RWPE2 (cell line): ENCODE results near the gene HOXA10.

Source experiments
- ATAC-seq: fragments of 200-7000 bp; cut with Tn5 transposase; 3 replicates; pipeline ENCODE4 v1.9.1; 2021; ENCODE audit warnings: low read depth
- DNase-seq: peaks from one replicate; pipeline ENCODE4 v3.0.0-alpha.2; 2020; ENCODE audit warnings: low spot score
- H3K27ac ChIP-seq: fragments of 450-650 bp; 2 replicates; pipeline ENCODE4 v1.5.1; 2017; ENCODE audit warnings: mild to moderate bottlenecking; ENCODE audit not compliant: poor library complexity, severe bottlenecking
- H3K27me3 ChIP-seq: fragments of 250-450 bp; sonication (Bioruptor Pico); 2 replicates; pipeline ENCODE4 v1.5.1; 2021; ENCODE audit warnings: mild to moderate bottlenecking, moderate library complexity; ENCODE audit not compliant: insufficient read depth, poor library complexity, severe bottlenecking
- H3K36me3 ChIP-seq: fragments of 250-450 bp; sonication (Bioruptor Pico); 2 replicates; pipeline ENCODE4 v1.5.1; 2020; ENCODE audit warnings: low read depth, mild to moderate bottlenecking, moderate library complexity
- H3K4me1 ChIP-seq: fragments of 250-450 bp; sonication (Bioruptor Pico); 2 replicates; pipeline ENCODE4 v1.5.1; 2021; ENCODE audit warnings: mild to moderate bottlenecking, moderate library complexity; ENCODE audit not compliant: insufficient read depth, poor library complexity, severe bottlenecking
- H3K4me3 ChIP-seq: fragments of 250-450 bp; sonication (Bioruptor Pico); 2 replicates; pipeline ENCODE4 v1.5.1; 2021; ENCODE audit warnings: mild to moderate bottlenecking, moderate library complexity; ENCODE audit not compliant: severe bottlenecking
- H3K9me3 ChIP-seq: fragments of 250-450 bp; sonication (Bioruptor Pico); 2 replicates; pipeline ENCODE4 v1.5.1; 2021; ENCODE audit warnings: mild to moderate bottlenecking, moderate library complexity; ENCODE audit not compliant: severe bottlenecking
- TF ChIP-seq, protein P1 (sequence below): fragments of 450-650 bp; IDR thresholded peaks from one replicate; pipeline ENCODE4 v1.5.1; 2017; ENCODE audit warnings: mild to moderate bottlenecking, moderate library complexity; ENCODE audit not compliant: poor library complexity, severe bottlenecking

Gene HOXA10

DNA sequence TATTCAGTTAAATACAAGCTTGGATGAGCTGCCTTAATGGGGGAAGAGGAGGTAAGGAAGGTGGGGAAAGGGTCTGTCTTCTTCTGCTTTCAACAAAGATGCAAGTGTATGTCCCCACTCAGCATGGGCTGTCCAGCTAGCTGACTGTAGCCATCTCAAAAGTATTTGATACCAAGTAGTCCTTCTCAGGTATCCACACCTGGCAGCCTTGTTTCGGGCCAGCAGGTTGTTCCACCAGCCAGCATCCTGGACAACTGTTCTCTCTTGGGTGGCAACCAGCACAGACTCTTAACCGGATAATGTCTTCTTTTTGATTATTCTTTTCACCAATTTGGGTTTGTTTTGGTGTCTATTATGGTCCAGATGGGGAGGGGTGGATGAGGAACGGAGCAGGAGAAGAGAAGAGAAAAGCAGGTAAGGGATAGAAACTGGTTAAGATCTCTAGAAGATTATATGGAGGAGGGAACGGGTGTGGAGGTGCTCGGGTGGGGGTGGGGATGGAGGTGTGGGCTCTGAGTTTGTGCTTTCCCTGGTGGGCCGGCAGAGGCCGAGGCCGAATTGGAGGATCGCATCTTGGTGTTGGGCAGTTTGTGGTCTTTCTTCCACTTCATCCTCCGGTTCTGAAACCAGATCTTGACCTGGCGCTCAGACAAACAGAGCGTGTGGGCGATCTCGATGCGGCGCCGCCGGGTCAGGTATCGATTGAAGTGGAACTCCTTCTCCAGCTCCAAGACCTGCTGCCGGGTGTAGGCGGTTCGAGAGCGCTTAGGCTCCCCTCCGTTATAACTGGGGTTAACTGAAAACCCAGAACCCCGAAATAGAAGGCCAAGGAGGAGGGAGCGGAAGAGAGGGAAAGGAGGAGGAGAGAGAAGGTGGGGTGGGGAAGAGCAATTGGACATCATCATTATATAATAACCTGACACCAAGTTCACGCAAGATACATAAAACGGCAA is 45.1 kb downstream of the HOXA10 start:
- ATAC-seq, result no peak
- no peak overlapping the region for H3K27ac ChIP-seq
- peaks cover 6% of the 10 kb centered on the region for H3K4me1 ChIP-seq
- no peaks in the 10 kb centered on the region for H3K27me3 ChIP-seq
- DNase-seq, result no peak
- H3K9me3 ChIP-seq, result no peaks in the 10 kb centered on the region
- no peaks in the 10 kb centered on the region for H3K36me3 ChIP-seq
- TF ChIP-seq, protein P1, sequence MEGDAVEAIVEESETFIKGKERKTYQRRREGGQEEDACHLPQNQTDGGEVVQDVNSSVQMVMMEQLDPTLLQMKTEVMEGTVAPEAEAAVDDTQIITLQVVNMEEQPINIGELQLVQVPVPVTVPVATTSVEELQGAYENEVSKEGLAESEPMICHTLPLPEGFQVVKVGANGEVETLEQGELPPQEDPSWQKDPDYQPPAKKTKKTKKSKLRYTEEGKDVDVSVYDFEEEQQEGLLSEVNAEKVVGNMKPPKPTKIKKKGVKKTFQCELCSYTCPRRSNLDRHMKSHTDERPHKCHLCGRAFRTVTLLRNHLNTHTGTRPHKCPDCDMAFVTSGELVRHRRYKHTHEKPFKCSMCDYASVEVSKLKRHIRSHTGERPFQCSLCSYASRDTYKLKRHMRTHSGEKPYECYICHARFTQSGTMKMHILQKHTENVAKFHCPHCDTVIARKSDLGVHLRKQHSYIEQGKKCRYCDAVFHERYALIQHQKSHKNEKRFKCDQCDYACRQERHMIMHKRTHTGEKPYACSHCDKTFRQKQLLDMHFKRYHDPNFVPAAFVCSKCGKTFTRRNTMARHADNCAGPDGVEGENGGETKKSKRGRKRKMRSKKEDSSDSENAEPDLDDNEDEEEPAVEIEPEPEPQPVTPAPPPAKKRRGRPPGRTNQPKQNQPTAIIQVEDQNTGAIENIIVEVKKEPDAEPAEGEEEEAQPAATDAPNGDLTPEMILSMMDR, result no peak
- no peak overlapping the region for H3K4me3 ChIP-seq

- H3K36me3 ChIP-seq, result no peaks in the 10 kb centered on the region
- no peak for ATAC-seq
- DNase-seq, result no peak
- peaks cover 4% of the 10 kb centered on the region for H3K4me1 ChIP-seq
- H3K9me3 ChIP-seq, result no peaks in the 10 kb centered on the region
- H3K27me3 ChIP-seq, result no peaks in the 10 kb centered on the region
- H3K4me3 ChIP-seq, result no peak overlapping the region
- TF ChIP-seq, protein P1, result no peak
- H3K27ac ChIP-seq, result no peak overlapping the region
These were observed 46.1 kb downstream of the HOXA10 start for GRCh38 chr7:27128034-27128433.

GRCh38 chr7:27126596-27127327 is 47.4 kb downstream of the HOXA10 start:
- DNase-seq (no peak), ATAC-seq (no peak)
- no peaks in the 10 kb centered on the region for H3K36me3 ChIP-seq
- no peak overlapping the region for H3K4me3 ChIP-seq
- H3K9me3 ChIP-seq, result no peaks in the 10 kb centered on the region
- H3K27ac ChIP-seq, result no peak overlapping the region
- peaks cover 4% of the 10 kb centered on the region for H3K4me1 ChIP-seq
- H3K27me3 ChIP-seq, result no peaks in the 10 kb centered on the region
- TF ChIP-seq, protein P1, result no peak

DNA sequence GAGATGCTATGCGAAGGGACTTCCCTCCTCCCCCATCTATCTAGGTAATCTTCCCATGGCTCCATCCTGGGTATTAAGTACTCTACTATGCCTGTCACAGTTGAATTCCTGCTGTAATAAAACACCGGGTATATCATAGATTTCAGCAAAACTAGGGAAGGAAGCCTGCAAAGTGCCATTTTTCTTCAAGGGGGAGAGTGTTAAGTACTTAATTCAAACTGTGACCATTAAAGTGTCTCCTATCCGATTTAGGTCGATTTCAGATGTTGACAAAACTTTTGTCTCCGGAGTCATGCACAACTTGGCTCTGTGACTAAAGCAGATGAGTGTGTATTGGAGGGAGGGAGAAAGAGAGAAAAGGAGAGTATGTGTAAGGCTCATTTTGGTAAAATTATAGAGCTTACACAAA is 48.1 kb downstream of the HOXA10 start:
- Histone ChIP-seq H3K9me3 (no peaks in the 10 kb centered on the region), H3K27ac (no peak overlapping the region), H3K27me3 (no peaks in the 10 kb centered on the region), H3K4me1 (no peaks in the 10 kb centered on the region), H3K4me3 (no peak overlapping the region), H3K36me3 (no peaks in the 10 kb centered on the region)
- TF ChIP-seq, protein P1, result no peak
- ATAC-seq (no peak), DNase-seq (no peak)
